ENCODE results near the gene ZMIZ1.
"Not testable (repeated sequence)": the region's sequence is repeated elsewhere in the genome, so short reads cannot be mapped to it uniquely, and the experiment has no call there.

The ZMIZ1 gene

DNA sequence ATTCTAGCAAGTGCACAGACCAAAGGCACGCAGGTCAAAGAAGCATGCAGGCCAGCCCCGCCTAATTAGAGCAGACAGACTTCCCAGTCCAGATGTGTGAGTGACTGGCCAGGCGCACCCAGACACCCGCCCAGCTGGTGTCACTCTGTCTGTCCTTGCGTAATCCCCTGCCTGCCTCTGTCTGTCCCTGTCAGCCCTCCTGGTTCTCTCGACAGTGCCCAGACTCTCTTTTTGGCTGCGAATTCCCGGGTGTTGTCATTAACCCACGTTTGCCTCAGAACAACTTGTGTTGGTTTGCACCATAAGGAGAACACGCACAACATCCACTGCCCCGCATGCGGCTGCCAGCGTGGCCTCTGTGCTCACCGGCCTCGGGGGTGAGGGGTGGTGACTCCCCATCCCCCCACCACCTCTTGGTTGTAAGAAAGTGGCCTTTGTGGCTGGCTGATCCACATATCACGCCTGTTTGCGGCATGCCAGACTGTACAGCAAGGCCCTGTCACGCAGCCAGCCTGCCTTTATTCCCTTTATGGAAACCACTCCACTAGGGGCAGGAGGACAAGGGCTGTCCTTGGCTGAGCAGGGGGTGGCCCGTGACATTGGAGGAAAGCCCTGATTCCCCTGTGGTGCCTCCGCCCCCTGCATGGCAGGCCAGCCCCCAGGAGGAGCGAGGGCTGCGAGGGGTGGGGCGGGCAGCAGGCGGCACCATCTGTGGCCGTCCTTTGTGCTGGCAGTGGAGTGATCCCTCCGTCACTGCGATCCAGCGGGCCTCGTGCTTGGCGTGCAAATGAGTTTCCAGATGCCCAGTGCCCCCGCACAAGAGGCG lies 205.7 kb downstream of the ZMIZ1 start:
- Histone ChIP-seq H3K4me1 (ENCODE audit: control insufficient read depth in 1 of 2, insufficient read depth in 1 of 2, low read depth in 1 of 2, low read length in 1 of 2) (peaks cover 49 to 59% of the 10 kb centered on the region in 2 experiments), H3K9me3 (no peaks in the 10 kb centered on the region), H3K36me3 (peaks cover 13% of the 10 kb centered on the region), H3K27me3 (no peaks in the 10 kb centered on the region), H3K4me3 (ENCODE audit: low read depth in 1 of 2, low read length in 1 of 2) (peak overlapping the region in 1 of 2 experiments; percentile 9), H3K27ac (peak overlapping the region; percentile 68)
- no peak for TF ChIP-seq CTCF (IDR thresholded peaks at IDR 0.05)

GRCh38 chr10:79275105-79275430 lies 206.3 kb downstream of the ZMIZ1 start:
- Histone ChIP-seq H3K4me1 (ENCODE audit: control insufficient read depth in 1 of 2, insufficient read depth in 1 of 2, low read depth in 1 of 2, low read length in 1 of 2) (peaks cover 43 to 53% of the 10 kb centered on the region in 2 experiments), H3K4me3 (ENCODE audit: low read depth in 1 of 2, low read length in 1 of 2) (no peak overlapping the region), H3K36me3 (peaks cover 15% of the 10 kb centered on the region), H3K27me3 (no peaks in the 10 kb centered on the region), H3K27ac (peak overlapping the region; percentile 68), H3K9me3 (no peaks in the 10 kb centered on the region)
- no peak for TF ChIP-seq CTCF (IDR thresholded peaks at IDR 0.05)

GRCh38 chr10:79275431-79275851 lies 206.7 kb downstream of the ZMIZ1 start:
- Histone ChIP-seq H3K4me1 (ENCODE audit: control insufficient read depth in 1 of 2, insufficient read depth in 1 of 2, low read depth in 1 of 2, low read length in 1 of 2) (peaks cover 39 to 50% of the 10 kb centered on the region in 2 experiments), H3K4me3 (ENCODE audit: low read depth in 1 of 2, low read length in 1 of 2) (no peak overlapping the region), H3K27me3 (no peaks in the 10 kb centered on the region), H3K36me3 (peaks cover 17% of the 10 kb centered on the region), H3K27ac (no peak overlapping the region), H3K9me3 (no peaks in the 10 kb centered on the region)
- no peak for TF ChIP-seq CTCF (IDR thresholded peaks at IDR 0.05)

DNA sequence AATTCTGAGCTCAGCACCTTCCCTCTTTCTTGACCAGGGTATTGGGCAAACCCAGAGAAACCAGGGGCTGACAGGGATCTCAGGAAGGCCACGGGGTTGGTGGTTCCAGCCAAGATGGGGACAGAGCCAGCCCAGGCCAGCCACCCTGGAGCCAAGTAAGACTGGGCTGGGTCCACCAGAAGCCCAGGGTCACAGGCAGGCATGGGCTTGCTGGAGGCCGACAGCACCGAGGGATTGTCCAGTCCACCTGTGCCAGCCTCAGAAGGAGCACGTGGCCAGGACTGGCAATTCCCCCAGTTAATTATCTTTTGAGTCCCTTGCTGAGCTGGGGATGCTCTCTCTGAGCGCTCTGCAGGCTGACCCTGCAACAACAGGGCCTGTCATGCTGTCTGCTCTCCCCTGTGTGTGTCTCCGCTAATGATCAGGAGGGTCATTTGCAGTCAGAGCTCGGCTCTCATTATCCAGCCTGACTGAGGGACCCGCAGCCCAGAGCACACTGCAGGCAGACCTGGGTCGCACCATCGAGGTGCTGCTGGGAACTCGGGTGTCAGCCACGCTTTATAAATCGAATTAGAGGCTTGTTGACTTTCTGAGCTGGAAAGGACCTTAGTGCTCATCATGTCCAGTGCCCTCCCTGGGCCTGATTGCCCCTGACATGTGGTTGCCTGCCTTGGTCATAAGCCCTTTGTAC lies 209.0 kb downstream of the ZMIZ1 start:
- no peak overlapping the region for H3K4me3 ChIP-seq (ENCODE audit: low read depth in 1 of 2, low read length in 1 of 2)
- peaks cover 31% of the 10 kb centered on the region for H3K36me3 ChIP-seq
- H3K4me1 ChIP-seq (ENCODE audit: control insufficient read depth in 1 of 2, insufficient read depth in 1 of 2, low read depth in 1 of 2, low read length in 1 of 2) = peaks cover 23 to 30% of the 10 kb centered on the region in 2 experiments
- H3K27me3 ChIP-seq = no peaks in the 10 kb centered on the region
- H3K27ac ChIP-seq = peak overlapping the region; percentile 50
- TF ChIP-seq CTCF (IDR thresholded peaks at IDR 0.05) = no peak
- H3K9me3 ChIP-seq = no peaks in the 10 kb centered on the region

GRCh38 chr10:79279047-79279446 lies 210.3 kb downstream of the ZMIZ1 start:
- Histone ChIP-seq H3K4me1 (ENCODE audit: control insufficient read depth in 1 of 2, insufficient read depth in 1 of 2, low read depth in 1 of 2, low read length in 1 of 2) (peaks cover 29 to 31% of the 10 kb centered on the region in 2 experiments), H3K36me3 (peaks cover 31% of the 10 kb centered on the region)
- not testable (repeated sequence) for H3K27ac ChIP-seq; H3K9me3 ChIP-seq; H3K4me3 ChIP-seq (ENCODE audit: low read depth in 1 of 2, low read length in 1 of 2); H3K27me3 ChIP-seq

GRCh38 chr10:79280956-79281355 lies 212.2 kb downstream of the ZMIZ1 start:
- peaks cover 39 to 40% of the 10 kb centered on the region in 2 experiments for H3K4me1 ChIP-seq (ENCODE audit: control insufficient read depth in 1 of 2, insufficient read depth in 1 of 2, low read depth in 1 of 2, low read length in 1 of 2)
- H3K27me3 ChIP-seq = no peaks in the 10 kb centered on the region
- TF ChIP-seq CTCF (IDR thresholded peaks at IDR 0.05) = no peak

More at GRCh38 chr10:79280956-79281355, 212.2 kb downstream of the ZMIZ1 start:
- Histone ChIP-seq H3K9me3 (no peaks in the 10 kb centered on the region), H3K27ac (peak overlapping the region; percentile 99), H3K36me3 (peaks cover 31% of the 10 kb centered on the region), H3K4me3 (ENCODE audit: low read depth in 1 of 2, low read length in 1 of 2) (no peak overlapping the region)

All from neutrophil (primary cell).